ACC112 (cell line): ENCODE data around the gene PRRT4.

Experiments
- H2AFZ ChIP-seq: fragments of 200-600 bp; sonication (generic); one replicate; pipeline ENCODE4 v1.6.0; 2017; ENCODE audit warnings: antibody characterized with exemption, low read length; ENCODE audit not compliant: unreplicated experiment
- H3K27ac ChIP-seq: fragments of 200-600 bp; sonication (generic); 2 replicates; pipeline ENCODE4 v1.5.1; 2014; ENCODE audit warnings: low read depth, mild to moderate bottlenecking, antibody characterized with exemption, low read length, moderate library complexity
- H3K27me3 ChIP-seq: fragments of 200-600 bp; sonication (generic); 2 replicates; pipeline ENCODE4 v1.6.1; 2014; ENCODE audit warnings: mild to moderate bottlenecking, antibody characterized with exemption, low read length, moderate library complexity, mixed read lengths; ENCODE audit not compliant: insufficient read depth
- H3K36me3 ChIP-seq: fragments of 200-600 bp; sonication (generic); 2 replicates; pipeline ENCODE4 v1.6.1; 2016; ENCODE audit warnings: mild to moderate bottlenecking, antibody characterized with exemption, low read length, moderate library complexity, mixed read lengths; ENCODE audit not compliant: insufficient read depth
- H3K4me1 ChIP-seq: fragments of 200-600 bp; sonication (generic); one replicate; pipeline ENCODE4 v1.6.1; 2016; ENCODE audit warnings: low read length, mixed read lengths; ENCODE audit not compliant: insufficient read depth, unreplicated experiment, control insufficient read depth
- H3K4me3 ChIP-seq: fragments of 200-600 bp; sonication (generic); 2 replicates; pipeline ENCODE4 v1.5.1; 2014; ENCODE audit warnings: mild to moderate bottlenecking, low read depth, low read length
- H3K79me2 ChIP-seq: fragments of 200-600 bp; sonication (generic); one replicate; pipeline ENCODE4 v1.6.0; 2016; ENCODE audit warnings: low read length; ENCODE audit not compliant: control insufficient read depth, unreplicated experiment, insufficient read depth

The PRRT4 gene

GRCh38 chr7:128370491-128370890, 9.0 kb upstream of the PRRT4 start:
- Histone ChIP-seq H3K27me3 (peaks cover 24% of the 10 kb centered on the region), H3K79me2 (no peaks in the 10 kb centered on the region), H2AFZ (no peak overlapping the region), H3K36me3 (no peaks in the 10 kb centered on the region), H3K27ac (no peak overlapping the region), H3K4me3 (no peak overlapping the region), H3K4me1 (no peaks in the 10 kb centered on the region)

GRCh38 chr7:128366986-128367385, 5.5 kb upstream of the PRRT4 start:
- H3K36me3 ChIP-seq: no peaks in the 10 kb centered on the region
- no peak overlapping the region for H3K27ac ChIP-seq
- H2AFZ ChIP-seq: no peak overlapping the region
- no peaks in the 10 kb centered on the region for H3K4me1 ChIP-seq
- H3K4me3 ChIP-seq: no peak overlapping the region
- peaks cover 59% of the 10 kb centered on the region for H3K27me3 ChIP-seq
- no peaks in the 10 kb centered on the region for H3K79me2 ChIP-seq

- no peaks in the 10 kb centered on the region for H3K4me1 ChIP-seq
- no peak overlapping the region for H3K27ac ChIP-seq
- no peak overlapping the region for H2AFZ ChIP-seq
- no peak overlapping the region for H3K4me3 ChIP-seq
- H3K27me3 ChIP-seq: peaks cover 65% of the 10 kb centered on the region
- no peaks in the 10 kb centered on the region for H3K36me3 ChIP-seq
- no peaks in the 10 kb centered on the region for H3K79me2 ChIP-seq
These were observed 4.8 kb upstream of the PRRT4 start for GRCh38 chr7:128366300-128366699.

GRCh38 chr7:128365432-128365831, 3.9 kb upstream of the PRRT4 start:
- Histone ChIP-seq H3K4me3 (no peak overlapping the region), H3K79me2 (no peaks in the 10 kb centered on the region), H3K27me3 (peaks cover 73% of the 10 kb centered on the region), H3K36me3 (no peaks in the 10 kb centered on the region), H3K27ac (no peak overlapping the region), H2AFZ (no peak overlapping the region), H3K4me1 (no peaks in the 10 kb centered on the region)

- Histone ChIP-seq H3K4me3 (no peak overlapping the region), H3K27ac (no peak overlapping the region), H3K27me3 (peaks cover 78% of the 10 kb centered on the region), H3K79me2 (no peaks in the 10 kb centered on the region), H2AFZ (no peak overlapping the region), H3K4me1 (no peaks in the 10 kb centered on the region), H3K36me3 (no peaks in the 10 kb centered on the region)
These were observed 2.8 kb upstream of the PRRT4 start for GRCh38 chr7:128364166-128364870.

GRCh38 chr7:128363261-128363721, 1.8 kb upstream of the PRRT4 start:
- peaks cover 78% of the 10 kb centered on the region for H3K27me3 ChIP-seq
- no peak overlapping the region for H3K27ac ChIP-seq
- no peak overlapping the region for H3K4me3 ChIP-seq
- H2AFZ ChIP-seq: no peak overlapping the region
- H3K4me1 ChIP-seq: no peaks in the 10 kb centered on the region
- H3K79me2 ChIP-seq: no peaks in the 10 kb centered on the region
- H3K36me3 ChIP-seq: no peaks in the 10 kb centered on the region

GRCh38 chr7:128362670-128363069, 1.2 kb upstream of the PRRT4 start:
- Histone ChIP-seq H3K36me3 (no peaks in the 10 kb centered on the region), H3K27ac (no peak overlapping the region), H3K4me3 (no peak overlapping the region), H3K4me1 (no peaks in the 10 kb centered on the region), H3K27me3 (peaks cover 76% of the 10 kb centered on the region), H3K79me2 (no peaks in the 10 kb centered on the region), H2AFZ (no peak overlapping the region)

GRCh38 chr7:128360359-128360678, 1.2 kb downstream of the PRRT4 start:
- Histone ChIP-seq H3K79me2 (no peaks in the 10 kb centered on the region), H3K4me1 (no peaks in the 10 kb centered on the region), H3K4me3 (no peak overlapping the region), H2AFZ (no peak overlapping the region), H3K27me3 (peaks cover 56% of the 10 kb centered on the region), H3K27ac (no peak overlapping the region), H3K36me3 (no peaks in the 10 kb centered on the region)

GRCh38 chr7:128359939-128360338, 1.6 kb downstream of the PRRT4 start:
- no peaks in the 10 kb centered on the region for H3K36me3 ChIP-seq
- no peak overlapping the region for H2AFZ ChIP-seq
- H3K4me1 ChIP-seq: no peaks in the 10 kb centered on the region
- H3K4me3 ChIP-seq: no peak overlapping the region
- H3K79me2 ChIP-seq: no peaks in the 10 kb centered on the region
- no peak overlapping the region for H3K27ac ChIP-seq
- H3K27me3 ChIP-seq: peaks cover 53% of the 10 kb centered on the region

- H2AFZ ChIP-seq: no peak overlapping the region
- H3K27ac ChIP-seq: no peak overlapping the region
- no peaks in the 10 kb centered on the region for H3K4me1 ChIP-seq
- no peaks in the 10 kb centered on the region for H3K36me3 ChIP-seq
- peaks cover 52% of the 10 kb centered on the region for H3K27me3 ChIP-seq
- H3K79me2 ChIP-seq: no peaks in the 10 kb centered on the region
- H3K4me3 ChIP-seq: no peak overlapping the region
These were observed 2.2 kb downstream of the PRRT4 start for GRCh38 chr7:128359336-128359735.

- H3K27ac ChIP-seq: no peak overlapping the region
- no peaks in the 10 kb centered on the region for H3K36me3 ChIP-seq
- no peaks in the 10 kb centered on the region for H3K4me1 ChIP-seq
- H3K4me3 ChIP-seq: no peak overlapping the region
- H3K27me3 ChIP-seq: peaks cover 50% of the 10 kb centered on the region
- H3K79me2 ChIP-seq: no peaks in the 10 kb centered on the region
- no peak overlapping the region for H2AFZ ChIP-seq
These were observed 3.3 kb downstream of the PRRT4 start for GRCh38 chr7:128358233-128358632.
